Astrocyte of the cerebellum (primary cell): ENCODE data around the gene IFT43.

Experiments
- DNase-seq: peaks from one replicate; pipeline ENCODE4 v3.0.0-alpha.2; 2011; ENCODE audit warnings: low read depth
- H3K4me3 ChIP-seq: 2 replicates; pipeline ENCODE4 v1.5.1; 2011; ENCODE audit warnings: mild to moderate bottlenecking, low read depth, low read length, moderate library complexity
- CTCF ChIP-seq: IDR thresholded peaks from 2 replicates; pipeline ENCODE4 v1.5.1; 2012; ENCODE audit warnings: low read length, low read depth, moderate library complexity, mild to moderate bottlenecking; ENCODE audit errors: missing control alignments
- in situ Hi-C: cut with HindIII; loops from 2 replicates; pipeline ENCODE4 v1.10.0; 2017; ENCODE audit warnings: low sequenced_read_pairs

Gene IFT43

GRCh38 chr14:76090616-76091391 lies 105.2 kb downstream of the IFT43 start:
- no peak overlapping the region for H3K4me3 ChIP-seq
- no peak for DNase-seq

GRCh38 chr14:76093077-76093476 lies 107.5 kb downstream of the IFT43 start:
- DNase-seq: no peak
- no peak for TF ChIP-seq CTCF
- H3K4me3 ChIP-seq: no peak overlapping the region
- in situ Hi-C loops: no loop called here

More at GRCh38 chr14:76090616-76091391, 105.2 kb downstream of the IFT43 start:
- no peak for TF ChIP-seq CTCF
- in situ Hi-C loops: no loop called here

GRCh38 chr14:76096257-76096656 lies 110.7 kb downstream of the IFT43 start:
- in situ Hi-C loops: no loop called here
- no peak overlapping the region for H3K4me3 ChIP-seq

GRCh38 chr14:76097547-76097946 lies 112.0 kb downstream of the IFT43 start:
- DNase-seq: no peak
- H3K4me3 ChIP-seq: no peak overlapping the region
- in situ Hi-C loops: no loop called here
- TF ChIP-seq CTCF: no peak

More at GRCh38 chr14:76096257-76096656, 110.7 kb downstream of the IFT43 start:
- DNase-seq: no peak
- no peak for TF ChIP-seq CTCF

- TF ChIP-seq CTCF: no peak
- H3K4me3 ChIP-seq: no peak overlapping the region
- in situ Hi-C loops: no loop called here
- no peak for DNase-seq
These were observed 112.5 kb downstream of the IFT43 start for GRCh38 chr14:76098047-76098446.

GRCh38 chr14:76098916-76099675 lies 113.5 kb downstream of the IFT43 start:
- in situ Hi-C loops: no loop called here
- no peak overlapping the region for H3K4me3 ChIP-seq
- TF ChIP-seq CTCF: no peak
- DNase-seq: no peak
